GM13977 (cell line): ENCODE data around the gene MAPKBP1.

Experiments
- DNase-seq: peaks from one replicate; pipeline ENCODE4 v3.0.0; 2012; ENCODE audit warnings: low spot score
- in situ Hi-C: fragments of 300-500 bp; cut with MboI; formaldehyde crosslinking; loops from one replicate; pipeline ENCODE4 v1.12.0; 2022; ENCODE audit warnings: low sequenced_read_pairs, low pct_unique_long_range_greater_than_20kb, mixed read lengths, inconsistent platforms; ENCODE audit not compliant: unreplicated experiment
- TF ChIP-seq, protein P1 (sequence below): IDR thresholded peaks from 2 replicates; pipeline ENCODE4 v1.5.1; 2012; ENCODE audit warnings: mild to moderate bottlenecking, control low read depth; ENCODE audit not compliant: insufficient read depth; ENCODE audit errors: extremely low read depth, missing control alignments

MAPKBP1 gene

DNA sequence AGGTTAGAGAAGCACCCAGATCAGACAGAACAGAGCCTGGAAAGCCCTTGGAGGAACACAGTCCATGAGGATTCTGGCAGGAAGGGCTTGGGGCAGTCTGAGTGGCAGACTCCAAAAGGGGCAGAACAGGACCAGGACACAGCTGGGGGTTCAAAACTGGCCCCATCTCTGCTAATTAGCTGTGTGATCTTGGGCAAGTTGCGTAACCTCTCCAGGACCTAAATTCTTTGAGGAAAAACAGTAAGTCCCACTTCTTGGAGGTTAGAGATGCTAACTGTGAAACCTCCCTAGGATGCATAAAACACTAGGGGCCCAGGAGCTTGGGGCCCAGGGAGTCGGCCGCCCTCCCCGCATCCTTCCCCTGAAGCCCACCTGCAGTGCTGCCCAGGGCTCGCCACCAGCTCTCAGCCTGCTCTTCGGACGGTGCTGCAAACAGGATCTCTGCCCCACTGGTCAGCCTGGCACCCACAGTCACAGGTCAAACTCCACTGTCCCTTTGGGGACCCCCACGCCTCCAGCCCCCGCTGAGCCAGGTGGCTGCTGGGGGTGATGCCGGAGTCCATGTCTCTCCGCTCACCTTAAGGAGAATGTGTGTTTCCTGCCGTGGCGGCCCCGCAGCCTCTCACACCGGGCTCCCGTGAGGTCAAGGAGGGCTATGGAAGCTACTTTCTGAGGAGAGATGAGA lies 76.3 kb downstream of the MAPKBP1 start:
- TF ChIP-seq, protein P1, sequence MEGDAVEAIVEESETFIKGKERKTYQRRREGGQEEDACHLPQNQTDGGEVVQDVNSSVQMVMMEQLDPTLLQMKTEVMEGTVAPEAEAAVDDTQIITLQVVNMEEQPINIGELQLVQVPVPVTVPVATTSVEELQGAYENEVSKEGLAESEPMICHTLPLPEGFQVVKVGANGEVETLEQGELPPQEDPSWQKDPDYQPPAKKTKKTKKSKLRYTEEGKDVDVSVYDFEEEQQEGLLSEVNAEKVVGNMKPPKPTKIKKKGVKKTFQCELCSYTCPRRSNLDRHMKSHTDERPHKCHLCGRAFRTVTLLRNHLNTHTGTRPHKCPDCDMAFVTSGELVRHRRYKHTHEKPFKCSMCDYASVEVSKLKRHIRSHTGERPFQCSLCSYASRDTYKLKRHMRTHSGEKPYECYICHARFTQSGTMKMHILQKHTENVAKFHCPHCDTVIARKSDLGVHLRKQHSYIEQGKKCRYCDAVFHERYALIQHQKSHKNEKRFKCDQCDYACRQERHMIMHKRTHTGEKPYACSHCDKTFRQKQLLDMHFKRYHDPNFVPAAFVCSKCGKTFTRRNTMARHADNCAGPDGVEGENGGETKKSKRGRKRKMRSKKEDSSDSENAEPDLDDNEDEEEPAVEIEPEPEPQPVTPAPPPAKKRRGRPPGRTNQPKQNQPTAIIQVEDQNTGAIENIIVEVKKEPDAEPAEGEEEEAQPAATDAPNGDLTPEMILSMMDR, result no peak
- no peak for DNase-seq
- in situ Hi-C loops, result no loop called here

DNA sequence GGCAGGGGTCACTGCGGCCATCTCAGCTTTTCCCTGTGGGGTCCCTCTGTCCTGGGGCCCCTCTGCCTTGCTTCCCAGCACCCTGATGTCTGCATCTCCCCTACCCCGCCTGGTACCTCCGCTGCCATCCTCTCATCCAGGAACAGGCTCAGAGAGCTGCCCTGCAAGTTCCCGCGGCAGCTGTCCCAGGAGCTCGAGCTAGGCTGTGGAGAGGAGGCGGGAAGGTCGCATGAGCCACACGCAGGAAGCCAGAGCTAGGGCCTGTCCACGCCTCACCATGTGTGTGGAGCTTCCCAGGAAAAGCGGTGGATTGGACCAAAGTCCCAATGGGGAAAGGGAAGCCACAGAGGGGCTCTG lies 76.9 kb downstream of the MAPKBP1 start:
- in situ Hi-C loops, result no loop called here
- TF ChIP-seq, protein P1, result no peak

DNA sequence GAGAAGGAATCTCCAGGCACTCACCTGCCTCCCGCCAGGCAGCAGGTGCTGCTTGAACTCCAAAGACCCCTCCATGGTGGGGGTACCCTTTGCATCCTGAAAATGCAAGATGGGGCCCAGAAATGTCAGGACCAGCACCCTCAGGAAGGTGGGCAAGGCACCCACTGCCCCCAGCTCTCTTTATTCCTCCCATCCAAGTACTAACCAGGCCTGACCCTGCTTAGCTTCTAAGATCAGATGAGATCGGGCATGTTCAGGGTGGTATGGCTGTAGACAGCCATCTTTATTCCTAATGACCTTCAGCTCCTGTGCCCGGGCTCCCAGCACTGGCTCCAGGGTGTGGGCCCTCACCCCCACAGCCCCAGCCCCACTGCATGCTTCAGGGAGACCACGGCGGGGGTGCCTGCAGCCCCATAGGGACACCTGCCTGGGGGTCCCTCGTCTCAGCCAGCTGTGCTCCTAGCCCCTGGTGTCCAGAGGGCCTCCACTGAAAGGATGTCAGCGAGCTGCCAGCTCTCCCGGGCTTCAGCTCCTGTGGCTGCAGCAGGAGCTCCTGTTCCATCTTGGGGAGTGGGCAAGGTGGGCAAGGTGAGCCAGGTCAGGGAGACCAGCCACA lies 77.6 kb downstream of the MAPKBP1 start:
- TF ChIP-seq, protein P1, result no peak
- no peak for DNase-seq
- in situ Hi-C loops, result no loop called here

More for the DNA sequence above, 76.9 kb downstream of the MAPKBP1 start:
- no peak for DNase-seq

DNA sequence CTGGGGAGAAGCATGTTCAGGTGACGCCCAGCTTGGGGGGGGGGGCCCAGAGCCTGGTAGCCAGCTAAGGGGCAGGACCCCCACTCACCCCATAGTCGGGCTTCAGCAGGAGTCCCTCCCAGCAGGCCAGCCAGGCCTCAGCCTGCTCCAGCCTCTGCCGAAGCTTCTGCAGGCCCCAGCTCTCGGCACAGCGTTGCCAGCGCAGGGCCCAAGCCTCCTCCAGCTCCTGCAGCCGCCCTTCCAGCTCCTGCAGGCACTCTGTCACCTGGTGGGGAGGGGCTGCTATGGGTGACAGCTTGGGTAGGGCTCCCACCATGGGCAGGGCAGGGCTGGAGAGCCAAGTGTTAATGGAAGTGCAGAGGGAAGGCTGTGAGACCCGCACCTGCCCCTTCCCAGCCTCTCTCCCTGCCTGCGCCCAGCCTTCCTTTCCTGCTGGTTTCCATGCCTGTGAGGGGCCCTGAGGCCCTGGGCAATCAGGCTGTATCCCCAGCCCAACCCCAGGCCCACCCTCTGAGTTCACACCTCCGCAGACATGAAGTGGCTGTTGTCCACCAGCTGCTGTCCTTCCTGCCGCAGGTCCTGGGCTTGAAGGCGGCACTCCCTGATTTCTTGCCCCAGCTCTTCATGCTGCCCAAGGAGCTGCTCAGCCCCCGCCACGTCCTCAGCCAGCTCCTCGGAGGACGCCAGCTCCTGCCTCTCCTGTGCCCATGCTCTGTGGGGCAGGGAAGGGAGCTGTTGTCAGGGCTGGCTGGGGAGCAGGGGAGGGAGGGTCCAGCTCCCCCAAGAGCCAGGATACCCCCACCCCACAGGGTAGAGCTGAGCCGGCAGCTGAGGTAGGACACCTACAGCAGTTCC lies 78.7 kb downstream of the MAPKBP1 start:
- in situ Hi-C loops, result no loop called here

DNA sequence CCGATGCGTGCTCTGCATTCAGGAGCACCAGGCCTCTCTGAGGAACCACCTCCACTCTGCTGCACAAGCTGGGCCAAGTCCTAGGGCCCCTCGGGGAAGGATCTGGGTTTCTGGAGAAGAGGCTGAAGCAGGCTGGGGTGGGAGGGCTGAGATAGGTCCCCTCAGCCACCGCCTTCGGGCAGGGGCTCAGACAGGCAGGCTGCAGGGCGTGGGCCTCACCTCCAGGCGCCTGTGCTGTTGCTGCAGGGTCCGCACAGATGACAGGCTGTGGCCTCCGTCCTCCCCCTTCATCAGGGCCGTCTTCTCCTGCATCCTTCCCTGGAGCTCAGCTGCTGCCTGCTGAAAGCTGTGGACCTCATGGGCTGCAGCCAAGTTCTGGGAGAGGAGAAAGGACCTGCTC lies 79.5 kb downstream of the MAPKBP1 start:
- TF ChIP-seq, protein P1, result no peak
- DNase-seq, result no peak

More for the DNA sequence above, 78.7 kb downstream of the MAPKBP1 start:
- no peak for DNase-seq
- TF ChIP-seq, protein P1, result no peak

DNA sequence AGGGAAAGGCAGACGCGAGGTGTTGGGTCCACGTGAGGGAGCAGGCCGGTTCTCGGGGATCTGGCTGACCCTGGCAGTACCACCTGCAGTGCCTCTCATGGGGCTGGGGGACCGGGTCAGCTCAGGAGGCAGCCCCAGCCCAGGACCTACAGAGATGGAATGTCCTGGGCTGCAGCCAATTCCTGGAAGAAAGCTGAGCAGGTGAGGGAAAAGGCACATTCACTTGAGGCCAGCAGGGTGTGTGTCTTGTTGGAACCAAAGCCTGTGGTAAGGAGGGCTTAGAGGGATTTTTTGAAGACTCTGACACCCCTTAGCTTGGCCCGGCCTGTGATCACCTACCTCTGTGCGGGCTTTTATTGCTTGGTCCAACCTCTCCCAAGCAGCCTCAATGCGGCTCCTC lies 80.2 kb downstream of the MAPKBP1 start:
- TF ChIP-seq, protein P1, result no peak
- in situ Hi-C loops, result no loop called here
- no peak for DNase-seq

More for the DNA sequence above, 79.5 kb downstream of the MAPKBP1 start:
- in situ Hi-C loops, result no loop called here
